GM23338 (cell line): ENCODE results near the gene TSPAN33. TPM values are rescaled to one million over a fixed set of nuclear protein-coding genes. Genes with fewer than 3 reads are reported as not detected.

ENCODE experiments used
- ATAC-seq: fragments of 200-7000 bp; cut with Tn5 transposase; 3 replicates; pipeline ENCODE4 v1.9.1; 2020
- DNase-seq: peaks from one replicate; pipeline ENCODE4 v3.0.0-alpha.2; 2015; ENCODE audit warnings: low spot score
- H2AFZ ChIP-seq: fragments of 200-600 bp; sonication (generic); 2 replicates; pipeline ENCODE4 v1.8.0; 2016; ENCODE audit warnings: antibody characterized with exemption, mild to moderate bottlenecking, moderate library complexity
- H3F3A ChIP-seq: fragments of 200-600 bp; sonication (generic); replicated peaks from 2 replicates; pipeline ENCODE4 v1.8.0; 2017; ENCODE audit warnings: antibody characterized with exemption, mixed run types, low read depth
- H3K27ac ChIP-seq: fragments of 200-600 bp; sonication (generic); 2 replicates; pipeline ENCODE4 v1.6.1; 2016; ENCODE audit warnings: low read depth
- H3K27me3 ChIP-seq: fragments of 200-600 bp; sonication (generic); 2 replicates; pipeline ENCODE4 v1.8.0; 2016; ENCODE audit warnings: mild to moderate bottlenecking, mixed run types, moderate library complexity; ENCODE audit not compliant: insufficient read depth
- H3K36me3 ChIP-seq: fragments of 200-600 bp; sonication (generic); 2 replicates; pipeline ENCODE4 v1.8.0; 2016; ENCODE audit warnings: mild to moderate bottlenecking; ENCODE audit not compliant: insufficient read depth
- H3K4me1 ChIP-seq: fragments of 200-600 bp; sonication (generic); 2 replicates; pipeline ENCODE4 v1.8.0; 2016; ENCODE audit warnings: mild to moderate bottlenecking, moderate library complexity; ENCODE audit not compliant: insufficient read depth
- H3K4me2 ChIP-seq: fragments of 200-600 bp; sonication (generic); 2 replicates; pipeline ENCODE4 v1.7.1; 2017; ENCODE audit warnings: mixed run types
- H3K4me3 ChIP-seq: fragments of 200-600 bp; sonication (generic); 2 replicates; pipeline ENCODE4 v1.6.1; 2016; ENCODE audit warnings: mixed run types
- H3K79me2 ChIP-seq: fragments of 200-600 bp; sonication (generic); replicated peaks from 2 replicates; pipeline ENCODE4 v1.8.0; 2017; ENCODE audit warnings: mild to moderate bottlenecking; ENCODE audit not compliant: insufficient read depth
- H3K9me2 ChIP-seq: fragments of 200-600 bp; sonication (generic); 2 replicates; pipeline ENCODE4 v1.8.0; 2017; ENCODE audit not compliant: insufficient read depth
- H4K20me1 ChIP-seq: fragments of 200-600 bp; sonication (generic); replicated peaks from 2 replicates; pipeline ENCODE4 v1.8.0; 2017; ENCODE audit warnings: mild to moderate bottlenecking; ENCODE audit not compliant: insufficient read depth
- H3K27ac Mint-ChIP-seq: 2 replicates; pipeline ENCODE4 v1.8.0; 2020; ENCODE audit warnings: inconsistent platforms, mild to moderate bottlenecking, moderate library complexity, mixed read lengths
- H3K27me3 Mint-ChIP-seq: 3 replicates; pipeline ENCODE4 v1.8.0; 2022; ENCODE audit warnings: low read depth, mild to moderate bottlenecking, moderate library complexity, mixed read lengths, inconsistent platforms; ENCODE audit not compliant: insufficient read depth, poor library complexity
- H3K36me3 Mint-ChIP-seq: 3 replicates; pipeline ENCODE4 v1.8.0; 2021; ENCODE audit warnings: low read depth, mild to moderate bottlenecking, inconsistent platforms, moderate library complexity, mixed read lengths
- H3K4me1 Mint-ChIP-seq: 3 replicates; pipeline ENCODE4 v1.8.0; 2020; ENCODE audit warnings: mild to moderate bottlenecking, inconsistent platforms, mixed read lengths
- H3K4me3 Mint-ChIP-seq: 3 replicates; pipeline ENCODE4 v1.8.0; 2021; ENCODE audit warnings: moderate library complexity, mild to moderate bottlenecking, inconsistent platforms, mixed read lengths
- H3K9me3 Mint-ChIP-seq: 3 replicates; pipeline ENCODE4 v1.8.0; 2020; ENCODE audit warnings: moderate library complexity, mild to moderate bottlenecking, inconsistent platforms, mixed read lengths
- EZH2phosphoT487 ChIP-seq: fragments of 200-600 bp; sonication (generic); IDR thresholded peaks from one replicate; pipeline ENCODE4 v1.8.1; 2018; ENCODE audit warnings: antibody characterized with exemption; ENCODE audit not compliant: unreplicated experiment
- JUNB ChIP-seq: IDR thresholded peaks from one replicate; pipeline ENCODE4 v1.6.1; 2016; ENCODE audit warnings: antibody characterized with exemption; ENCODE audit not compliant: unreplicated experiment
- POLR2AphosphoS5 ChIP-seq: IDR thresholded peaks from 2 replicates; pipeline ENCODE4 v1.6.1; 2016; ENCODE audit warnings: antibody characterized with exemption, low read depth
- STAT1 ChIP-seq: IDR thresholded peaks from one replicate; pipeline ENCODE4 v1.6.1; 2016; ENCODE audit warnings: antibody characterized with exemption; ENCODE audit not compliant: unreplicated experiment
- ZNF114 ChIP-seq: fragments of 250-450 bp; sonication (Bioruptor Pico); IDR thresholded peaks from 2 replicates; pipeline ENCODE4 v1.5.0; 2020; ENCODE audit warnings: mild to moderate bottlenecking, moderate library complexity
- polyA plus RNA-seq: library from polyadenylated mRNA; unstranded; fragments of >200 nt; fragmentation: Nextera tagmentation; extraction: Ambion mirVana; gene quantifications from 2 replicates; pipeline ENCODE4 v1.2.1, GENCODE V29; 2016
- total RNA-seq: library from RNA; depleted of rRNA; stranded (reverse); fragments of >200 nt; shearing (Covaris generic); gene quantifications from 2 replicates; pipeline ENCODE4 v1.2.3, GENCODE V29; 2014
- TF ChIP-seq, protein P1 (sequence below), 2 experiments: fragments of 200-600 bp in 1 of 2; sonication (generic) in 1 of 2; conservative IDR thresholded peaks; 2 replicates each; pipeline versions ENCODE4 v1.5.1 to v1.6.1; 2016 to 2017; ENCODE audit warnings: antibody characterized with exemption in 2 of 2, low read depth in 2 of 2, mild to moderate bottlenecking in 2 of 2, moderate library complexity in 1 of 2
- TF ChIP-seq, protein P2 (sequence below): IDR thresholded peaks from one replicate; pipeline ENCODE4 v1.6.1; 2018; ENCODE audit warnings: antibody characterized with exemption; ENCODE audit not compliant: unreplicated experiment
- TF ChIP-seq, protein P3 (sequence below): IDR thresholded peaks from 2 replicates; pipeline ENCODE4 v1.6.1; 2016; ENCODE audit warnings: antibody characterized with exemption

TSPAN33 gene
- total and polyA plus RNA-seq, 2 experiments from 2014 or later: 17.6 to 51.5 TPM

DNA sequence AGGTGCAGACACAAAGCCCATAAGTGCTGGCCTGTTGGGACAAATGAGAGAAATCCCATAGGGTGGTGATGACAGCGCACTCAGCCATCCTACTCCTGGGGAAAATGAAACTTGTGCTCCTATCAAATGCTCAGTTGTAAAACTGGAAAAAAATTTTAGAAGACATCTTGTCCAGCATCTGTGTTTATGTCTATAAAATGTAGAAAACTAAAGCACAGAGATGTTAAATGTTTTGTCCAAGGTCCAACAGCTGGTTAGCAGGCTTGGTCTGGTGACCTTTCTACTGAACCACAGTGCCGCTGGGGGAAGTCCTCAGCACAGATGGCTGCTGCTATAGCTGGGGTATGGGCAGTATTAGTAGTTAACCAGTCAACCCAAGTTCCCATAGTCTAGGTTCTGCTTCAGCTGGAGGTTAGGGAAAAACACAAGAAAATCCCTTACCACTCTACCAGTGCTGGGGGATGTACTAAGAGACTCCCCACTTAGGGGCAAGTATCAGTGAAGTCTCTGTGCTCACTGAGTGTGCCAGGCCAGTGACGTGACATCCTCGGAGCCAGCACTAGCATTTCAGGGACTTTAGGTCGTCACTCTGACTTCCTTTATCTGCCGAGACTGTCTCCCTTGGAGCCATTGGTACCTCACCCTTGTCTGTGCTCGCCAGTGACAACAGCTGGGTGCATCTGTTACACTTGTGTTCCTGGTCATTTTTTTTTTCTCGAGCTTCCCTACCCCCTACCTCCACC lies 1.9 kb downstream of the TSPAN33 start (continued):
- no peak for TF ChIP-seq STAT1
- TF ChIP-seq, protein P1, sequence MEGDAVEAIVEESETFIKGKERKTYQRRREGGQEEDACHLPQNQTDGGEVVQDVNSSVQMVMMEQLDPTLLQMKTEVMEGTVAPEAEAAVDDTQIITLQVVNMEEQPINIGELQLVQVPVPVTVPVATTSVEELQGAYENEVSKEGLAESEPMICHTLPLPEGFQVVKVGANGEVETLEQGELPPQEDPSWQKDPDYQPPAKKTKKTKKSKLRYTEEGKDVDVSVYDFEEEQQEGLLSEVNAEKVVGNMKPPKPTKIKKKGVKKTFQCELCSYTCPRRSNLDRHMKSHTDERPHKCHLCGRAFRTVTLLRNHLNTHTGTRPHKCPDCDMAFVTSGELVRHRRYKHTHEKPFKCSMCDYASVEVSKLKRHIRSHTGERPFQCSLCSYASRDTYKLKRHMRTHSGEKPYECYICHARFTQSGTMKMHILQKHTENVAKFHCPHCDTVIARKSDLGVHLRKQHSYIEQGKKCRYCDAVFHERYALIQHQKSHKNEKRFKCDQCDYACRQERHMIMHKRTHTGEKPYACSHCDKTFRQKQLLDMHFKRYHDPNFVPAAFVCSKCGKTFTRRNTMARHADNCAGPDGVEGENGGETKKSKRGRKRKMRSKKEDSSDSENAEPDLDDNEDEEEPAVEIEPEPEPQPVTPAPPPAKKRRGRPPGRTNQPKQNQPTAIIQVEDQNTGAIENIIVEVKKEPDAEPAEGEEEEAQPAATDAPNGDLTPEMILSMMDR (conservative IDR thresholded peaks at IDR 0.05; ENCODE audit: low read depth in 2 of 2): no peak
- no peak for TF ChIP-seq POLR2AphosphoS5
- TF ChIP-seq ZNF114 (CRISPR knock-in tag): no peak
- no peak for TF ChIP-seq JUNB
- TF ChIP-seq, protein P2, sequence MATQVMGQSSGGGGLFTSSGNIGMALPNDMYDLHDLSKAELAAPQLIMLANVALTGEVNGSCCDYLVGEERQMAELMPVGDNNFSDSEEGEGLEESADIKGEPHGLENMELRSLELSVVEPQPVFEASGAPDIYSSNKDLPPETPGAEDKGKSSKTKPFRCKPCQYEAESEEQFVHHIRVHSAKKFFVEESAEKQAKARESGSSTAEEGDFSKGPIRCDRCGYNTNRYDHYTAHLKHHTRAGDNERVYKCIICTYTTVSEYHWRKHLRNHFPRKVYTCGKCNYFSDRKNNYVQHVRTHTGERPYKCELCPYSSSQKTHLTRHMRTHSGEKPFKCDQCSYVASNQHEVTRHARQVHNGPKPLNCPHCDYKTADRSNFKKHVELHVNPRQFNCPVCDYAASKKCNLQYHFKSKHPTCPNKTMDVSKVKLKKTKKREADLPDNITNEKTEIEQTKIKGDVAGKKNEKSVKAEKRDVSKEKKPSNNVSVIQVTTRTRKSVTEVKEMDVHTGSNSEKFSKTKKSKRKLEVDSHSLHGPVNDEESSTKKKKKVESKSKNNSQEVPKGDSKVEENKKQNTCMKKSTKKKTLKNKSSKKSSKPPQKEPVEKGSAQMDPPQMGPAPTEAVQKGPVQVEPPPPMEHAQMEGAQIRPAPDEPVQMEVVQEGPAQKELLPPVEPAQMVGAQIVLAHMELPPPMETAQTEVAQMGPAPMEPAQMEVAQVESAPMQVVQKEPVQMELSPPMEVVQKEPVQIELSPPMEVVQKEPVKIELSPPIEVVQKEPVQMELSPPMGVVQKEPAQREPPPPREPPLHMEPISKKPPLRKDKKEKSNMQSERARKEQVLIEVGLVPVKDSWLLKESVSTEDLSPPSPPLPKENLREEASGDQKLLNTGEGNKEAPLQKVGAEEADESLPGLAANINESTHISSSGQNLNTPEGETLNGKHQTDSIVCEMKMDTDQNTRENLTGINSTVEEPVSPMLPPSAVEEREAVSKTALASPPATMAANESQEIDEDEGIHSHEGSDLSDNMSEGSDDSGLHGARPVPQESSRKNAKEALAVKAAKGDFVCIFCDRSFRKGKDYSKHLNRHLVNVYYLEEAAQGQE: no peak
- no peak for TF ChIP-seq EZH2phosphoT487
- TF ChIP-seq, protein P3, sequence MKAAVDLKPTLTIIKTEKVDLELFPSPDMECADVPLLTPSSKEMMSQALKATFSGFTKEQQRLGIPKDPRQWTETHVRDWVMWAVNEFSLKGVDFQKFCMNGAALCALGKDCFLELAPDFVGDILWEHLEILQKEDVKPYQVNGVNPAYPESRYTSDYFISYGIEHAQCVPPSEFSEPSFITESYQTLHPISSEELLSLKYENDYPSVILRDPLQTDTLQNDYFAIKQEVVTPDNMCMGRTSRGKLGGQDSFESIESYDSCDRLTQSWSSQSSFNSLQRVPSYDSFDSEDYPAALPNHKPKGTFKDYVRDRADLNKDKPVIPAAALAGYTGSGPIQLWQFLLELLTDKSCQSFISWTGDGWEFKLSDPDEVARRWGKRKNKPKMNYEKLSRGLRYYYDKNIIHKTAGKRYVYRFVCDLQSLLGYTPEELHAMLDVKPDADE: no peak

DNA sequence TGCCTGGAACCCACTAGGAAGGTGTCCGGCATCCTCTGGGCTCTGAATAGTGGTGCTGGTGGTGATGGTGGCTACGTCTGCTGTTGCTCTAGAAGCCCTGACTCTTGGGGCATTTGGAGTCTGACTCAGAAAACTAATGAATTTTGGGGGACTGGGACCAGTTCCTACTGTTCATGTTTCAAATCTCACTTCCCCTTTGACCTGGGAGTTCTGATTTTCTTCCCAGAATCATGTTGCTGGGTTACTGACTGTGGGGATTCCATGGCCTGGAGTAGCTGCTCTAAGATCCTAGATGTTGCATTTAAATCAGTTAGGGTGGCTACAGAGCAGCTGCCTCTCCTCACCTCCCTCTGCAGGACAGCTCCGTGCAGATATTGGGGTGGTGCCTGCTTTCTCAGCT lies 3.2 kb downstream of the TSPAN33 start:
- no peak overlapping the region for H3K27ac ChIP-seq
- TF ChIP-seq, protein P2: no peak
- TF ChIP-seq, protein P1 (conservative IDR thresholded peaks at IDR 0.05; ENCODE audit: low read depth in 2 of 2): no peak

More for the DNA sequence above, 3.2 kb downstream of the TSPAN33 start:
- Mint-ChIP-seq H3K4me1 (peaks cover 26% of the 10 kb centered on the region), H3K36me3 (peaks cover 2% of the 10 kb centered on the region; the same call in 1 of the 3 replicates), H3K27ac (no peak overlapping the region), H3K4me3 (no peak overlapping the region), H3K27me3 (peaks cover 14% of the 10 kb centered on the region), H3K9me3 (no peaks in the 10 kb centered on the region)
- Histone ChIP-seq H3K79me2 (peaks cover 3% of the 10 kb centered on the region), H3K4me1 (peaks cover 7% of the 10 kb centered on the region), H3K27me3 (peaks cover 11% of the 10 kb centered on the region), H2AFZ (no peak overlapping the region), H3K4me3 (no peak overlapping the region), H4K20me1 (no peaks in the 10 kb centered on the region), H3K4me2 (no peak overlapping the region), H3F3A (no peaks in the 10 kb centered on the region), H3K36me3 (no peaks in the 10 kb centered on the region), H3K9me2 (no peaks in the 10 kb centered on the region)
- DNase-seq (no peak), ATAC-seq (no peak)
